ENCODE measurements around the gene MRPL9. TPM values are rescaled to one million over a fixed set of nuclear protein-coding genes. Genes with fewer than 3 reads are reported as not detected.

Gene MRPL9
- total RNA-seq, 1 donor from 2014 or later = 58.5 TPM

DNA sequence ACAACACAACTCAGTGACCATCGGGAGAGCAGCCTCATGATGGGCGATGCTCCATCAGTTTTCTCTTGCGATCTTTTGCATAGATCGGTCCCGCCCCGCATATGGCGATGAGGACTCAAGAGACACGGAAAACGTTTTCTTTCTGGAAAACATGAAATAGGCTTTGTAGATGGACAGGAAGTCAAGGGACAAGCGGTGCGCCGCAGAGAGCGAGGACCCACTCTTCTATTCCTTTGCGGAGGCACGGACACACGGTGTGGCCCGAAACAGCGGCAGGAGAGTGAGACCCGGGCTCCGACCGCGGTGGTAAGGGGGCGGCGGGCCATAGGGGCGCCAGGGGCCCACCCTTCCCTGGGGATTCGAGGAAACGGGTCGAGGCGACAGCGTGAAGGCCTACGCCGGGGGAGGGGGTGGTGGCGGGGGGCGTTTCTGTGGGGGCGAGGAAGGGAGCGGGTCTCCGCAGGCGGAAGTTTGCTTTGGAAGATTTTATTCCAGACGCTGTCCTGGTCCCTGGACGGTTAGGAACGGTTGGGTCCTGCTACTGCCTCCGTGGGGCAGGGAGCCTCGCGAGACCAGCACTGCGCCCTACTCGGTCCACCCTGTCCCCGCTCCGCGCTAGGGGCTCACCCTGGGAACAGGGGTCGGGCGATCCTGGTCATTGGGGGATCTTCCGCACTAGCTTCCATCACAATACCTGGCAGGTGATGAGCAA is 27.8 kb upstream of the MRPL9 start:
- no peaks in the 10 kb centered on the region for H3K9me3 Mint-ChIP-seq (ENCODE audit: unreplicated experiment)
- H3K36me3 ChIP-seq (ENCODE audit: insufficient read depth, low read length) = no peaks in the 10 kb centered on the region
- no peak for FAIRE-seq
- H3K27me3 ChIP-seq (ENCODE audit: insufficient read depth, low read length) = peaks cover 3% of the 10 kb centered on the region
- no peak for TF ChIP-seq EZH2 (IDR thresholded peaks at IDR 0.05; ENCODE audit: insufficient read depth, low read length)
- TF ChIP-seq, protein P1, sequence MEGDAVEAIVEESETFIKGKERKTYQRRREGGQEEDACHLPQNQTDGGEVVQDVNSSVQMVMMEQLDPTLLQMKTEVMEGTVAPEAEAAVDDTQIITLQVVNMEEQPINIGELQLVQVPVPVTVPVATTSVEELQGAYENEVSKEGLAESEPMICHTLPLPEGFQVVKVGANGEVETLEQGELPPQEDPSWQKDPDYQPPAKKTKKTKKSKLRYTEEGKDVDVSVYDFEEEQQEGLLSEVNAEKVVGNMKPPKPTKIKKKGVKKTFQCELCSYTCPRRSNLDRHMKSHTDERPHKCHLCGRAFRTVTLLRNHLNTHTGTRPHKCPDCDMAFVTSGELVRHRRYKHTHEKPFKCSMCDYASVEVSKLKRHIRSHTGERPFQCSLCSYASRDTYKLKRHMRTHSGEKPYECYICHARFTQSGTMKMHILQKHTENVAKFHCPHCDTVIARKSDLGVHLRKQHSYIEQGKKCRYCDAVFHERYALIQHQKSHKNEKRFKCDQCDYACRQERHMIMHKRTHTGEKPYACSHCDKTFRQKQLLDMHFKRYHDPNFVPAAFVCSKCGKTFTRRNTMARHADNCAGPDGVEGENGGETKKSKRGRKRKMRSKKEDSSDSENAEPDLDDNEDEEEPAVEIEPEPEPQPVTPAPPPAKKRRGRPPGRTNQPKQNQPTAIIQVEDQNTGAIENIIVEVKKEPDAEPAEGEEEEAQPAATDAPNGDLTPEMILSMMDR (IDR thresholded peaks at IDR 0.05; ENCODE audit: insufficient read depth, low read depth, low read length) = no peak
- no peaks in the 10 kb centered on the region for H4K20me1 ChIP-seq (ENCODE audit: insufficient read depth, low read length)
- no peaks in the 10 kb centered on the region for H3K9me3 ChIP-seq (ENCODE audit: insufficient read depth, low read depth, low read length)
- H3K27ac ChIP-seq (ENCODE audit: low read depth, low read length) = no peak overlapping the region
- no peaks in the 10 kb centered on the region for H3K36me3 Mint-ChIP-seq (ENCODE audit: low read depth, unreplicated experiment)
- peaks cover 6% of the 10 kb centered on the region for H3K4me1 ChIP-seq (ENCODE audit: insufficient read depth, low read length)
- no peaks in the 10 kb centered on the region for H3K79me2 ChIP-seq (ENCODE audit: insufficient read depth, low read length)
- H3K4me2 ChIP-seq (ENCODE audit: low read length) = peak overlapping the region; percentile 93
- peak overlapping the region; percentile 67 for H3K9ac ChIP-seq (ENCODE audit: low read length)
- peak overlapping the region; percentile 99 for H2AFZ ChIP-seq (ENCODE audit: low read depth, low read length)
- peak overlapping the region; percentile 88 for H3K4me3 ChIP-seq (ENCODE audit: insufficient read depth, low read depth, low read length)
- H3K27ac Mint-ChIP-seq (ENCODE audit: unreplicated experiment) = peak overlapping the region; percentile 96
- no peak for DNase-seq (ENCODE audit: low read depth)
- H3K4me3 Mint-ChIP-seq (ENCODE audit: unreplicated experiment) = peak overlapping the region; percentile 91
- H3K27me3 Mint-ChIP-seq (ENCODE audit: low read depth, unreplicated experiment) = no peaks in the 10 kb centered on the region
- H3K4me1 Mint-ChIP-seq (ENCODE audit: low read depth, unreplicated experiment) = peaks cover 7% of the 10 kb centered on the region

DNA sequence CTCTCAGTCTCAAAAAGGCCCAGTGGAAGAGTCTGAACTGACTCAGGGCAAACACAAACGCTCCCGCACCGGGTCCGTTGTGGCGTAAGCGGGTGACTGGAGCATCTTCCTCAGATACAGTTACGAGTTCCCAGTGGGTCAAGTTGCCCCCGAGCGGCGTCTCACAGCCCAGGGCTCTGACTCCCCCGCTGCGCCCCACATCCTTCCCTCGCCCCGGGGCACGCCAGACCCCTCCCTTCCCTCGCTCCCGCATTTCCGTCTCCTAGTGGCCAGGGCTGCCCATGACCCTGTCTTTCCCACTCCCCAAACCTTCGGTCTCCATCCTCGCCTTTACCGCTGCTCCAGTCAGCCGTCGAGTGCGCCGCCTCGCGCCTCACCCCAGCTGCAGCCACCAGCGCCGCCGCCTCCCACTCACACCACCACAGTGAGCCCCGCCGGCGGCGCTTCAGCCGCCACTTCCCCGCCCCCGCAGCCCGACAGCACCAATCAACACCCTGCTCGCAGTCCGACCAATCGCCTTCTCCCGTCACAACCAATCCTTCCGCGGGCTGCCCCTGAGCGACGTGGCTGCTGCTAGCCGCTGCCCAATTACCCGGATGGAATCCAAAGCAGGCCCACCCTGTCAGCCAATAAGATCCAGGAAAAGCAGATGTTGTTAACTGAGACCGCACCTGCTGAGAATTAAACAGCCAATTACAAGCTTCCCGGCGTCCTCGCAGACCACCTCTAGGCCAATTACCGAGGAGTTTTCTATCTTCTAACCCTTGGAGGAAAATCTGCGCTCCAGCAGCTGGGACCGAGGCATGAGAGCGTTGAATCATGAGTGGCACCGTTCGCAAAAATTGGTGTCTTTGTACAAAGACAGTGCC is 27.0 kb upstream of the MRPL9 start, which contains the start of gene TDRKH:
Gene TDRKH, minus strand, starts transcription at position 430 of the 869 bp plus-strand sequence. CDS start 7,478 bp downstream, outside the sequence.
- peaks cover 6% of the 10 kb centered on the region for H3K4me1 ChIP-seq (ENCODE audit: insufficient read depth, low read length)
- H2AFZ ChIP-seq (ENCODE audit: low read depth, low read length) = peak within 1 kb of the TSS; percentile 99
- no peaks in the 10 kb centered on the region for H3K4me1 Mint-ChIP-seq (ENCODE audit: low read depth, unreplicated experiment)
- no peaks in the 10 kb centered on the region for H3K79me2 ChIP-seq (ENCODE audit: insufficient read depth, low read length)
- peak within 1 kb of the TSS; percentile 91 for H3K4me3 Mint-ChIP-seq (ENCODE audit: unreplicated experiment)
- no peaks in the 10 kb centered on the region for H3K9me3 ChIP-seq (ENCODE audit: insufficient read depth, low read depth, low read length)
- peak within 1 kb of the TSS; percentile 93 for H3K4me2 ChIP-seq (ENCODE audit: low read length)
- H3K27ac Mint-ChIP-seq (ENCODE audit: unreplicated experiment) = peak within 1 kb of the TSS; percentile 96
- no peaks in the 10 kb centered on the region for H3K36me3 ChIP-seq (ENCODE audit: insufficient read depth, low read length)
- H3K27me3 Mint-ChIP-seq (ENCODE audit: low read depth, unreplicated experiment) = no peaks in the 10 kb centered on the region
- no peak within 1 kb of the TSS for H3K27ac ChIP-seq (ENCODE audit: low read depth, low read length)
- peak; percentile 100 for DNase-seq (ENCODE audit: low read depth)
- TF ChIP-seq, protein P1 (IDR thresholded peaks at IDR 0.05; ENCODE audit: insufficient read depth, low read depth, low read length) = no peak
- TF ChIP-seq EZH2 (IDR thresholded peaks at IDR 0.05; ENCODE audit: insufficient read depth, low read length) = peak; percentile 79
- H3K4me3 ChIP-seq (ENCODE audit: insufficient read depth, low read depth, low read length) = peak within 1 kb of the TSS; percentile 88
- peak within 1 kb of the TSS; percentile 67 for H3K9ac ChIP-seq (ENCODE audit: low read length)
- H3K9me3 Mint-ChIP-seq (ENCODE audit: unreplicated experiment) = no peaks in the 10 kb centered on the region
- no peaks in the 10 kb centered on the region for H4K20me1 ChIP-seq (ENCODE audit: insufficient read depth, low read length)
- H3K27me3 ChIP-seq (ENCODE audit: insufficient read depth, low read length) = peaks cover 8% of the 10 kb centered on the region
- FAIRE-seq = peak; percentile 83
- H3K36me3 Mint-ChIP-seq (ENCODE audit: low read depth, unreplicated experiment) = no peaks in the 10 kb centered on the region

All from astrocyte (in vitro differentiated cells and primary cell).